HG02943 (cell line): ENCODE measurements around the gene SOAT2.
A peak's percentile ranks its signal among the peaks of the same experiment; 100 is the strongest.

Source experiments
- ATAC-seq: cut with Tn5 transposase; IDR thresholded peaks from one replicate; pipeline ENCODE4 v1.9.1; 2021; ENCODE audit warnings: mild to moderate bottlenecking, low read depth, moderate library complexity; ENCODE audit not compliant: unreplicated experiment

SOAT2 gene

GRCh38 chr12:53064613-53065436, 38.5 kb upstream of the SOAT2 start:
- ATAC-seq: no peak

DNA sequence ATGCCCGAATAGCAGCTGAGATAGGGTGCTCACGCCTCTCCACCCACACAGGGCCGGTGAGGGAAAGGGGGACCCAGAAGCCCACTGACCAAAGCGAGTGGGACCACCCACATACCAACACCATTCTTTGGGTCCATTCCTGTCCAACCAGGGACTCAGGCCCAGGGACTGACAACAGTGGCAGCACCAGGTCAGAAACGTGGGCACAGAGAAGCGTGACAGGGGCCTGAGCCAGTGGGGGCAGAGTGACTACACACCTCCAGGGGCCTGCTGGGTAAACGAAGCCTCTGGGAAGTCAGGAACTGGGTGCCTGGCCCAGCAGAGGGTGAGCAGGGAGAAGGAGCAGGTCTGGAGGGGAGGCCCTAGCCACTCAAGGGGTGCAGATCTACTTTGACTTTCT, 37.8 kb upstream of the SOAT2 start:
- ATAC-seq: no peak

DNA sequence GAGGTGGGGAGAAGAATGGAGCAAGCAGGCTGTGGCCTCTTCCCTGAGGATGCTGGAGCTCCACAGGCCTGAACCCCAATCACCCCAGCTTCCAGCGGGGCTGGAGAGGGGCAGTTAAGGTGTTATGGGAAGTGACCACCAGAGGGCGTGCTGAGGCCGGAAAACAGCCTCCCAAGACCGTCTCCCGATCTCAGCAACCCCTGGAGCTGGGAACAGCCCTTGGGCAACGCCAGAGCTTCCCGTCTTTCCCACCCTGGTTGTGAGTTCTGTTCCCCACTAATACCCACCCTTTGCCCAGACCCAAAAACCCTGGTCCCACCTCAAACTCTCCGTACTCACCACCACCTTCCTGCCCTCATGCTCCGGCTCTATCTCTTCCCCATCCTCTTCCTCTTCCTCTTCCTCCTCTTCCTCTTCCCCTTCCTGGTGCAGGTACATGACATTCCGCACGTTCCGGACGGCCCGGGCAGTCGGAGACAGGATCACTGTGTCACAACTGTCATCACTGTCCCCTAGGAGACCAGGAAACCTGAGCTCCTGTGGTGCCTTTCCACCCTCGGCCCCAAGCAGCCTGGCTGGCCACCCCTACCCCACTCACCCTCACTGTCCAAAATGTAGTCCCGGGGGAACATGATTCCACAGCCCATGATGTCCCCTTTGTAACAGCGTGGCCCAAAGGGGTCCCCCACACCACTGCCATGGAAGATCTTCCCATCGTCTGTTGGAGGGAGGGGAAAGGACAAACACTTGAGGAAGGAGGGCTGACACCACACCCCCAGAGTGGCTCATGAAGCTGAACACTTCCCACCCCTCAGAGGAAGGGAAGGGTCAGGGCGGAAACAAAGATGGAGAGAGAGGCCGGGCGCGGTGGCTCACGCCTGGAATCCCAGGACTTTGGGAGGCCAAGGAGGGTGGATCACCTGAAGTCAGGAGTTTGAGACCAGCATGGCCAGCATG, 37.0 kb upstream of the SOAT2 start:
- no peak for ATAC-seq

GRCh38 chr12:53067074-53067992, 36.0 kb upstream of the SOAT2 start:
- ATAC-seq: no peak

DNA sequence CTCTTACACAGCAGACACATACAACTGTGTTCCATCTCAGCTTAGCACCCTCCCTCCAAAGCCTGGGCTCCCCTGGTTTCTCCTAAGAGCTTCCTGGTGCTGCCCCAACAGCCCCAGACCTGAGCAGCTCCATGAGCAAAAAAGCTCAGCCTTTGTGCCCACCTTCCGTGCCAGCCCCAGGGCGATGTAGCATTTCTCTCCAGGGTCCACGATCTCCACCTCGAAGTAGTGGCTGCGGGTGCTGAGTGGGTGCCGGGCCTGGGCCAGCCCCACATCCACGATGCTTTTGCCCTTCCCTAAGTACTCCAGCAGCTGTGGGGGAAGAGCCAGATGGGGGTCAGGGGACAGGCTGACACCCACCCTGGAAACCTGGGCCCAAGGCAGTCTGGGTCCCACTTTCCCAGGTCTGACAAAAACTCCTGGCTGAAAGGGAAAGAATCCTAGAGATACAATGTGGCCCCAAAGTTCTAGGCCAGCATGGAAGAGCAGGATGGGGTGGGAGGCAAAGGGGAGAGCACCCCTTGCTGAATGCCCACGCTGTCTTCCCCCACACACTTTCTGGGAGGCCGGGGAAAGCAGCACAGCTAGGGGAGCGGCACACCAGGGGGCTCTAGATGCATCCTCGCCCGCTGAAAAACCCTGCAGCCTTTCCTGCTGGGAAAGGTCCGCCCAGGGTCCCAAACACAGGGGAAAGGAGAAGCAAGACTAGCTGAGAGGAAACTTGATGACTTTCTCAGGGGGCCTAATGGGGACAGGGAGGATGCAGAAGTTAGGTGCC, 35.1 kb upstream of the SOAT2 start:
- ATAC-seq: no peak

DNA sequence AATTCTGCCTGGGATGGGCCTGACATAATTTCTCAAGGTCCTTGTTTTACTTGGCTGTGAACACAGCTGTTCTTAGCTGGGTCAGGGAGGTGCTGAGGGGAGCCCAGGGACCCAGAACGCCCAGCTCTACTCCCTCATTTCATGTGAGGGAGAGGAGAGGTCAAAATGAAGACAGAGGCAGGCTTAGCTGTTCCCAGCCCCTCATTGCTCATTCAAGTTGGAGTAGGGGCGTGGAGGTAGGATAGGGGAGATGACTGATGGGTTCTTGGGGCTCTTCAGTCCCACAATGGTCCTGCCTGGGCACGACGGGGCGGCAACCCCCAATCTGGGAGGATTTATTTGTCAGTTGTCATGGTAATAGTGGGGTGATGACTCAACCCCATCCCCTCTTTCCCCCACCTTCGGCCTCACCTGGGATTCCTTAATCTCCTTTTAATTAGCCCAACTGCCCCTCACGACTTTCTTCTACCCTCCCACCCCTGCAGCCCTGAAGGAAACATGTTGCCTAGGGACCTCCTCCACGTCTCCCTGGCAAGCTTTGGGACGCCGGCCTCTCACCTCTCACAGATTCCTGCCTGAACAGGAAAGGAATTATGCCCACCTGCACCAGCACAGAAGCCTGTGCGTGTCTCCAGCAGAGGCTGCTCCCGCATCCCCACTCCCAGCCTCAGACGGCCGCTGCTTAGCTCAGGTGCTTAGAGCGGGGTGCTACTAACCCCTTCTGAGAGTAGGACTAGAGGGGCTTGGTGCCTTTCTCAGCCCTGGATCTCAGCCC, 34.3 kb upstream of the SOAT2 start:
- no peak for ATAC-seq

DNA sequence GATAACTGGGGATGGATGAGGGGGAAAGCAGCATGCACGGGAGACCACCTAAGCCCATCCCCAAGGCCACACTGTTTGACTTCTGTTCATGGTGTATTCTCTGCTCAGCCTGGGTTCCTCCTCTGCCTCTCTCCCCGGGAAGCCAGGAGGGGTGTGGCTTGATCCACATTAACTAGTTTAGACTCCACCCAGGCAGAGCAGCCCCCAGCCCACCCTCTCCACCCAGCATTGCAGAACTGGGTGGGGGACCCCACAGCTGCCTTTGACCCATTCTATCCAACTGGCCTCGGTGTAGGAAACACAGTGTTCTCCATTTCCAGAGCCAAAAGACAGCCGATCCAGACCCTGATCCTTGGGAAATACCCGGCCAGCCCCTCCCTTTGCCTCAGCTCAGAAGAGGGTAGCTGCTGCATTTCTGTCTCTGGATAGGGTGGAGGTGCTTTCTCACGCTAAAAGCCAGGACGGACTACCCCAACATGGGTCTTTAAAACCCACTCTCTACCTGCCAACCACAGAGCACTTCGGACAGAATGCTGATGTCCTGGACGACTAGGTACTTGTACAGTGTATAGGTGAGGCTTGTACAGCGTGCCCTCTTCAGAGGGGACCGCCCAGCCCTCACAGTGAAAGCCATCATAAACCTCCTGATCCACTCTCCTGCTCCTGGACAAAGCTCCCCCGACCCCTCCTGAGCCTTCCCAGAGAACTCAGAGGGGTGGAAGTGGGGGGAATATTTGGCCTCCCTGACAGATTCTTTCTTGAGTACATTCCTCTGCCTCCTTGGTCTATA, 33.5 kb upstream of the SOAT2 start:
- no peak for ATAC-seq

GRCh38 chr12:53070877-53071492, 32.3 kb upstream of the SOAT2 start:
- ATAC-seq: no peak

- ATAC-seq: no peak
These were observed 31.4 kb upstream of the SOAT2 start for GRCh38 chr12:53071591-53072551.

GRCh38 chr12:53073881-53074280, 29.4 kb upstream of the SOAT2 start:
- no peak for ATAC-seq

GRCh38 chr12:53074283-53074998, 28.8 kb upstream of the SOAT2 start:
- ATAC-seq: no peak

GRCh38 chr12:53074999-53075370, 28.3 kb upstream of the SOAT2 start:
- ATAC-seq: no peak

GRCh38 chr12:53076461-53076860, 26.8 kb upstream of the SOAT2 start:
- no peak for ATAC-seq

DNA sequence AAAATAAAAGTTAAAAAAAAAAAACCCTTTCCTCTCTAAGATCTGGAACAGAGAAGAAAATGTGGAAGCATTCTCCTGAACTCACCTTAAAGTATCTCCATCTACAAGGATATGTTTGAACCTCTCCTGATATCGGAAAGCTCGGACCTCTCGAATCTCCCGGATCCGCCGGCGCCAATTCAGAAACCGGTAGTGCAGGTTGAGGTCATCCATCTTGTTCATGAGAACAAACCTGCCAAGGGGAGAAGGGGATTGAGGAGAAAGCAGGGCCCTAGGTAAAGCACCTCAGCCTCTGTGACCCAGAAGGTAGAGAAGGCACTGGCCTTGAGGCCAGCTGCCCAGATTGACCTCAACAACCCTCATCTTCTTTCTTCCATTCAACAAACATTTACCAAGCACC, 26.3 kb upstream of the SOAT2 start:
- ATAC-seq: no peak

GRCh38 chr12:53078425-53079225, 24.7 kb upstream of the SOAT2 start:
- ATAC-seq: peak; percentile 16
